Stimulated activated CD4-positive, alpha-beta T cell treated with anti-CD3 and anti-CD28 coated beads, TNF-alpha, amount 100 ng/mL, for 24 hours (primary cell): ENCODE results near the gene RNU1-3.
"Not testable (repeated sequence)": the region's sequence is repeated elsewhere in the genome, so short reads cannot be mapped to it uniquely, and the experiment has no call there.

Experiments used
- DNase-seq, 3 experiments: peaks; one replicate each; pipeline ENCODE4 v3.0.0-alpha.2; 2020; ENCODE audit warnings: low read depth in 3 of 3

Gene RNU1-3

DNA sequence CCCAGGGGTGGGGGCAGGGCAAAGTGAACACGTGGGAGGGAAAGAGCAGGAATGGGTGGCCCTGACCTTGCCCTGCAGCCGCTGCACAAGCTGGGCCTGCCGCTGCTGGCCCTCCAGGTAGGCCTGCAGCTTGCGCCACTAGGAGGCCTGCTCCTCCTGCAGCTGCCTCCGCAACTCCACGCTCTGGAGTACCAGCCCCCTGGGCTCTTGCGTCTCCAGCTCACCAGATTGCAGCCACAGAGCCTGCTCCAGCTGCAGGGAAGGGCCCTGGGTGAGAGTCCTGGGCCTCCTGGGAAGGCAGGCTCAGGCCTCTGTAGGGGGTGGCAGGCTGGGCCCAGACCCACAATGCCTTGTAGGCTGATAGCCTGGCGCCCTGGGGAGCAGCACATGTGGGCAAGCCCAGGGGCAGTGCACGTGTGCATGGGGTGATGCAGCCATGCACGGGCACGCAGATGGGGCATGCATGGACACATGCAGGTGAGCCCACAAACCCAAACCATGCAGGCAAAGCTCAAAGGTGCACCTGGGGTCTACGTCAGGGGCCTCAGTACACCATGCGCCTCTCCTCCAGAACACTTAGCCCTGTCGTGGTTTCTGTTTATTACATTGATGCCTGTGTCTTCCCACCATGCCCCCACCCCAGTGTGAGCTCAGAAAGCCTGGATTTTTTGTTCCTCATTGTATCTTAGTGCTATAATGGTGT, 9.6 kb downstream of the RNU1-3 start:
- DNase-seq: not testable (repeated sequence)

DNA sequence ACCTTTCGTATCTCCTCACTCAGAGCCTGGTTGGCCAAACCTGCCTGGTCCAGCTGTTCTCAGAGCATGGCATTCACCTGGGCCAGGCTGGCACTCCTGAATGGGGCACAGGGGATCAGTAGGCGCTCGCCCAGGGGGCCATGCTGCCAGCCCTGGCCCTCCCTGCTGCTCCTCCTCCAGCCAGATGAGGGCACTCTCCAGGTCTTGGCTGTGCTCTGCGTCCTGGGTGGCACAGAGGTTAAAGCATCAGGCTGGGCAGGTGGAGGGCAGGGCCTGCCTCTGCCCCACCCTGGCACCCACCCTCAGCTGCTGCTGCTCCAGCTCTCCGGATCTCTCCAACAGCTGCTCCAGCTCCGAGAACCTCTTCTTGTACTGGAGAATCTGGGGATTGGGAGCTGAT, 10.2 kb downstream of the RNU1-3 start:
- DNase-seq: not testable (repeated sequence)

DNA sequence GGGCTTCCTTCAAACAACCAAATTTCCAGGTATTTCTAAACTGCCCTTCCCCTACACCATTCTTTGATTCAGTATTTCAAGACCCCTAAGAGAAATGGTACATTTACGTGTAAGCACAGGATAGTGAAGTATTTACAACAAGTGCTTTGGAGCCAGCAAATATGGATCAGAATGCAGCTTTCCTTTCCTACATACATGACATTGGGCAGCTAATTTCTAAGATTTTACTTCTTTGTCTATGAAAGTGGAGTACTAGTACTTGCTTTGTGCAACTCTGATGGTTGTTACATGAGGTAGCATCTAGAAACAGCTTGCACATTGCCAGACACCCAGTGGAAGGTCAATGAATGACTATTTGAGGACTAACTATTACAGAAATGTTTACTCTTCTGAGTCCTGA, 15.2 kb downstream of the RNU1-3 start:
- DNase-seq: not testable (repeated sequence)

- DNase-seq: not testable (repeated sequence)
Measured at GRCh38 chr1:16649960-16650359, 16.8 kb downstream of the RNU1-3 start.

DNA sequence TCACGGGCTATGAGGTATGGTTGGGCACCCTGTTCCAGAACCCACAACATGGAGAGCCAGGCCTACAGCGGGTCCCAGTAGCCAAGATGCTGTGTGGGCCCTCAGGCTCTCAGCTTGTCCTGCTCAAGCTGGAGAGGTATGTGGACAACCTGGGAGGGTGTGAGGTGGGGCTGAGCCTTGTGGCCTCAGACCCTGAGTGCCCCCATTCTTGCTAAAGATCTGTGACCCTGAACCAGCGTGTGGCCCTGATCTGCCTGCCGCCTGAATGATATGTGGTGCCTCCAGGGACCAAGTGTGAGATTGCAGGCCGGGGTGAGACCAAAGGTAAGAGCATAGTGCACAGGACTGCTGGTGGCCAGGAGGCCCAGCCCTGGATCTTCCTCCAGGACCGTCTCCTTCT, 17.4 kb downstream of the RNU1-3 start:
- not testable (repeated sequence) for DNase-seq

GRCh38 chr1:16648756-16649155, 18.0 kb downstream of the RNU1-3 start:
- not testable (repeated sequence) for DNase-seq

- DNase-seq: not testable (repeated sequence)
Measured at GRCh38 chr1:16648250-16648649, 18.5 kb downstream of the RNU1-3 start.

DNA sequence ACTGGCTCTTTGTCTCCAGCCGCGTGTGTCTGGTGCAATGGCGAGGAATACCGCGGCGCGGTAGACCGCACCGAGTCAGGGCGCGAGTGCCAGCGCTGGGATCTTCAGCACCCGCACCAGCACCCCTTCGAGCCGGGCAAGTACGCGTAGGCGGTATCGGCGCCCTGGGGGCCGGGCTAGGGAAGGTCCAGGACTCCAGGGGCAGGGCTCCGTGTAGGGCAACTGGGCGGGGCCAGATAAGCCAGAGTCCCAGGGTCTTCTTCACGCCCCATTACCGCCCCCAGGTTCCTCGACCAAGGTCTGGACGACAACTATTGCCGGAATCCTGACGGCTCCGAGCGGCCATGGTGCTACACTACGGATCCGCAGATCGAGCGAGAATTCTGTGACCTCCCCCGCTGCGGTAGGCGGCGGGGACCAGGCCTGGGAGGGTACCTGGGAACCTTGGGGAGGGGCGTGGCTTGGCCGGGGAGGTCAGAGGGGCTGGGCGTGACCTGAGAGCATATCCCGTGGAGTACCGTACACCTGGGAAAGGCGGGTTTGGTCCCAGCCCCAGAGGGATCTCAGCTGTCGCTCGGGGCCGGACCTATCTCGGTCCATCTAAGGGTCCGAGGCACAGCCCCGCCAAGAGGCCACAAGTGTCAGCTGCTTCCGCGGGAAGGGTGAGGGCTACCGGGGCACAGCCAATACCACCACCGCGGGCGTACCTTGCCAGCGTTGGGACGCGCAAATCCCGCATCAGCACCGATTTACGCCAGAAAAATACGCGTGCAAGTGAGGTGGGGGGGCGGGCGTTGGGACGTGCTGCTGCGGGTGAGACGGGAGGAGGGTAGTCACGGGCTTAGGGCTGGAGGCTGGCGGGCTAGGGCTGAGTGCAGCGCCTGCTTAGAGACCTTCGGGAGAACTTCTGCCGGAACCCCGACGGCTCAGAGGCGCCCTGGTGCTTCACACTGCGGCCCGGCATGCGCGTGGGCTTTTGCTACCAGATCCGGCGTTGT, 19.3 kb downstream of the RNU1-3 start:
- peak in 1 of 3 experiments; percentile 35 for DNase-seq

GRCh38 chr1:16646716-16647115, 20.0 kb downstream of the RNU1-3 start:
- DNase-seq: not testable (repeated sequence)

DNA sequence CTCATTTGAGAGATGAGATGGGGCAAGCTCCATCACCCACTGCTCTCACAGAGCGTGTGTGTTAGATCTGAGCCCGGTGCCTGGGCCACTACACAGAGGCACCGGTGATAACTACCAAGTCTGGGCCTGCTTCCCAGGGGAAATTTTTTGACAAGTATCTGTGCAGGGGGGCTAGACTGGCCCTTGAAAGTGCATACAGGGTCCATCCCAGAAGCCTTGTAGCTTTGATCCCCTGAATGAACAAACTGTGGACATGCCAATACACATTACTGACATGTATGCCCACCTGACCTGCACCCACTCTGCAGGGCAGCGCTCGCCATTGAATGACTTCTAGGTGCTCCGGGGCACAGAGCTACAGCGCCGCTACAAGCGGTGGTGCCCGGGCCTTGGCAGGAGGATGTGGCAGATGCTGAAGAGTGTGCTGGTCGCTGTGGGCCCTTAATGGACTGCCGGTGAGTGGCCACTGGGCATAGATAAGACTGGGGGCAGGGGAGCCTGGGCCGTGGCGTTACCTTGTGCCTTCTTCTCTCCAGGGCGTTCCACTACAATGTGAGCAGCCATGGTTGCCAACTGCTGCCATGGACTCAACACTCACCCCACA, 20.6 kb downstream of the RNU1-3 start:
- not testable (repeated sequence) for DNase-seq

DNA sequence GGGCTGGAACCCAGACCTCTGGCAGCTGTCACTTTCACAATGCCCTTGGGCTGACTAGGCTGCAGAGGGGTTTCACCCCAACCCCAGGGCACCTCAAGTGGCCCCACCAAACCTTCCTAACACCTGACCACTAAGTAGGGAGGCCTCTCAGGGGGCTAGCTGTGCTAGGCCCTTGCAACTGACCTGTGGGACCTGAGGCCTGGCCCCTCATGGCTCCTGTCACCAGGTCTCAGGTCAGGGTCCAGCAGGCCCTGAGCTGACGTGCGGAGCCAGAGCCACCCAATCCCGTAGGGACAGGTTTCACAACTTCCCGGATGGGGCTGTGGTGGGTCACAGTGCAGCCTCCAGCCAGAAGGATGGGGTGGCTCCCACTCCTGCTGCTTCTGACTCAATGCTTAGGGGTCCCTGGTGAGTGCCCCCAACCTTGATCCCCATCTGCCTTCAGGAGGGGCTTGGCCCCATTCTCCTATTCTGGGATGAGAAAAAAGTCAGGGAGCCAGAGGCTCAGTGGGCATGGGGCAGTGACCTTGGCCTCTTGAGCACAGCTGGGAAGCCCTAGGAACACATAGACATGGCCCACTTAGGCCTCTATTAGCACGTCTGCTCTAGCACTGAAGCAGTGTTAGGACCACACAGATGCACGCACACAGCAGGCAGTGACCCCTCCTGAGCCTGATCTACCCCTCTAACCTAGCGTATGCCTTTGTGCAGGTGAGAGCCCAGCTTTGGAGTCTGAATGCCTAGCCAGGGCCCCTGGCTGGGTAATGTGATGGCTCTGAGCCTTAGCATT, 21.3 kb downstream of the RNU1-3 start:
- DNase-seq: not testable (repeated sequence)

DNA sequence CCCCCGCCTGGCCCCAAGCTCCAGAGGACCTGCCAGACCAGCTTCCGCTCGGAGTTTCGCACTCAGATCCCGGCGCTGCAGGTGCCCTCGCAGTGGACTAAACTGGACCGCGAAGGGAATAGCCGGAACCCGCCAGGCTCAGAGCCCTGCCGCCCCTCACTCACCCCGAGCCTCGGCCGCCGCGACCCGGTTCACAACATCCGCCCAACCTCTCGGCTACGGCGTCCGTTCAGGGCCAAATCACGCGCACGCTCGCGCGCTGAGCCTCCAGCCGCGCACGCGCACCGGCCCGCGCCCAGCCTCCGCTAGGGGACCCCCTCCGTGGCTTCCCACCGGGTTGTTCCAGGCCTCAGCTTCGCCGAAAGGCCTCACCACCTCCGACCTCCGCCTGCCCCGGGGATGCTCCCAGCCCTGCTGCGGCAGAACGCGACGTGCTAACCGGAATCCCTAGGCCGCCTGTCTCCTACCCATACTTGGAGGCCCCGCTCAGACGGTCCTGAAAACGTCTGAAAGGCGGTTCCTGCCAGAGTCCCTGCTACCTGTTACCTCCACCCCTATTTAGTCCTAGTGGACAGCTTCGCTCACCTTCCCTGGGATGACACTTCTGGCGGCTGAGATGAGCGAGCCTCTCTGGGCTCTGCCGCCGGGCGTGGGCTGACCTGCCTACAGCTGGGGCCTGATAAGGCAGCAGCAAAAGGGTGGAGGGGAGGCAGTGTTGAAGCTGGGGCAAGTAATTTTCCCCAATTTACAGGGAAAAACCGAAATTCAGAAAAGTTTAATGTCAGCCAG, 22.1 kb downstream of the RNU1-3 start:
- DNase-seq: peak; percentile 96 to 100 (median 100)

GRCh38 chr1:16644193-16644481, 22.6 kb downstream of the RNU1-3 start:
- DNase-seq: no peak

GRCh38 chr1:16643476-16644192, 23.1 kb downstream of the RNU1-3 start:
- not testable (repeated sequence) for DNase-seq

- DNase-seq: not testable (repeated sequence)
Measured at GRCh38 chr1:16643001-16643411, 23.7 kb downstream of the RNU1-3 start.

DNA sequence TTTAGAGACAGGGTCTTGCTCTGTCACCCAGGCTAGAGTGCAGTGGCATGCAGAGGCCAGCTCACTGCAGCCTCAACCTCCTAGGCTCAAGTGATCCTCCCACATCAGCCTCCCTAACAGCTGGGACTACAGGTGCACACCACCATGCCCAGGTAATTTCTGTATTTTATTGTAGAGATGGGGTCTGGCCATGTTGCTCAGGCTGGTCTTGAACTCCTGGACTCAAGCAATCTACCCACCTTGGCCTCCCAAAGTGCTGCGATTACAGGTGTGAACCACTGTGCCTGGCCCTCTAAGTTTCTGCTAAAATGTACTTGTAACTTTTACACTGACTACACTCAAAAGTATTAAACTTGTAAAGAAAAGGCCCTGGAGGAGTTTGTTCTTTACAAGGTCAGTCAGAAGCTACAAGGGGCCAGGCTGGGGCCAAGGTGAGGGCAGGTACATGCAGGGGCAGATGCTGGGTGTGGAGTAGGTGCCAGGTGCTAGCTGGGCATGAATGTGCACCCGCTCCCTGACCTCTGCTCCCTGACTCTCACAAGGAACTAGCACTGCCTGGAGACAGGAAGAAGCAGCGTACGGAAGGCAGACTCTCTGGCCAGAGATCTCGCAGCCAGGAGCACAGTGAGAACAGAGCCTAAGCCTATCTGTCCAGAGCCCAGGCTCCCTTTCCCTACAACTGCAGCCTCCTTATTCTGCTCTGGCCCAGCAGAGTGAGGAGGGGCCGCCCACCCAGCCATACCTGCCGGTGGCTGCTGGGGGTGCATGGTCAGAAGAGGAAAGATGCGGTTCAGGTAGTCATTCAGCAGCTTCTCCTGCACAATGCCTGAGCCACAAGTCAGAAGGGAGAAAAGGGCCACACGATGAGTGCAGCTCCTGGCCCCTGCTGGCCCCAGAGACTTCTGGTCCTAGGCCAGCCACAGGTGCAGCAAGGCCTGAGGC, 24.5 kb downstream of the RNU1-3 start:
- not testable (repeated sequence) for DNase-seq

DNA sequence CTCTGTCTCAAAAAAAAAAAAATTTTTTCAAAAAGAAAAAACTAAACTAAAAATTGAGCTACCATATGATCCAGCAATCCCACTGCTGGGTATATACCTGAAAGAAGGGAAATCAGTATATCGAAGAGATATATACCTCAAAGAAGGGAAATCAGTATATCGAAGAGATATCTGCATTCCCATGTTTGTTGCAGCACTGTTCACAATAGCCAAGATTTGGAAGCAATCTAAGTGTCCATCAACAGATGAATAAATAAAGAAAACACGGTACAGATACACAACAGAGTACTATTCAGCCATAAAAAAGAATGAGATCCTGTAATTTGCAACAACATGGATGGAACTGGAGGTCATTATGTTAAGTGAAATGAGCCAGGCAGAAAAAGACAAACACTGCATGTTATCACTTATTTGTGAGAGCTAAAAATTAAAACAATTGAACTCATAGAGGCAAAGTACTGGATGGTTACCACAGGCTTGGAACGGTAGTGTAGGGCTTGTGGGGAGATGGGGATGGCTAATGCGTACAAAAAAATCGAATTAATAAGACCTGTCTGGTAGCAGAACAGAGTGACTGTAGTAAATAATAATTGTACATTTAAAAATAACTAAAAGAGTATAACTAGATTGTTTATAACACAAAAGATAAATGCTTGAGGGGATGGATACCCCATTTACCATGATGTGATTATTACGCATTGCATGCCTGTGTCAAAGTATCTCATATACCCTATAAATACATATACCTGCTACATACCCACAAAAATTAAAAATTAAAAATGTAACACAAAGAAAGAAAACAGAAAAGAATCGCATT, 25.4 kb downstream of the RNU1-3 start:
- DNase-seq: not testable (repeated sequence)
